SU-DHL-6 (cell line): Measurements from ENCODE around the gene ASPHD1.

Experiments
- H2AFZ ChIP-seq: fragments of 200-600 bp; sonication (generic); 2 replicates; pipeline ENCODE4 v1.6.1; 2014; ENCODE audit warnings: low read depth, mild to moderate bottlenecking, moderate library complexity, mixed read lengths, antibody characterized with exemption, low read length; ENCODE audit not compliant: severe bottlenecking
- H3F3A ChIP-seq: fragments of 200-600 bp; shearing (Covaris generic); 2 replicates; pipeline ENCODE4 v1.6.0; 2016; ENCODE audit warnings: antibody characterized with exemption, mild to moderate bottlenecking; ENCODE audit not compliant: insufficient read depth
- H3K27ac ChIP-seq: fragments of 200-600 bp; sonication (generic); 2 replicates; pipeline ENCODE4 v1.5.1; 2016; ENCODE audit warnings: low read depth, mild to moderate bottlenecking, low read length, moderate library complexity, mixed read lengths
- H3K27me3 ChIP-seq: fragments of 200-600 bp; sonication (generic), shearing (Covaris generic); 2 replicates; pipeline ENCODE4 v1.6.0; 2014; ENCODE audit warnings: mild to moderate bottlenecking, low read length
- H3K36me3 ChIP-seq: fragments of 200-600 bp; sonication (generic); 2 replicates; pipeline ENCODE4 v1.6.1; 2014; ENCODE audit warnings: mild to moderate bottlenecking, low read length, mixed read lengths
- H3K4me2 ChIP-seq: fragments of 300-600, 200-600 bp; shearing (Covaris generic), sonication (generic); 2 replicates; pipeline ENCODE4 v1.6.0; 2014; ENCODE audit warnings: low read length, low read depth, mild to moderate bottlenecking; ENCODE audit not compliant: poor library complexity, severe bottlenecking
- H3K4me3 ChIP-seq: fragments of 200-600 bp; sonication (generic); 2 replicates; pipeline ENCODE4 v1.5.1; 2014; ENCODE audit warnings: antibody characterized with exemption, low read length, mild to moderate bottlenecking, mixed read lengths; ENCODE audit not compliant: insufficient read depth, poor library complexity, severe bottlenecking
- H3K79me2 ChIP-seq: fragments of 200-600 bp; sonication (generic); 2 replicates; pipeline ENCODE4 v1.6.1; 2014; ENCODE audit warnings: mild to moderate bottlenecking, low read length, moderate library complexity; ENCODE audit not compliant: insufficient read depth
- H3K9ac ChIP-seq: fragments of 200-600 bp; sonication (generic); 2 replicates; pipeline ENCODE4 v1.7.0; 2014; ENCODE audit warnings: mild to moderate bottlenecking, low read length
- H3K9me2 ChIP-seq: fragments of 200-600 bp; sonication (generic); replicated peaks from 2 replicates; pipeline ENCODE4 v1.6.1; 2014; ENCODE audit warnings: low read length; ENCODE audit not compliant: insufficient read depth
- H3K9me3 ChIP-seq: fragments of 200-600 bp; sonication (generic); 2 replicates; pipeline ENCODE4 v1.6.1; 2014; ENCODE audit warnings: low read length, mixed read lengths; ENCODE audit not compliant: insufficient read depth
- H4K20me1 ChIP-seq: fragments of 200-600 bp; sonication (generic); 2 replicates; pipeline ENCODE4 v1.6.1; 2014; ENCODE audit warnings: low read depth, mild to moderate bottlenecking, antibody characterized with exemption, low read length, moderate library complexity, mixed read lengths
- CTCF ChIP-seq: fragments of 200-600 bp; sonication (generic); IDR thresholded peaks from one replicate; pipeline ENCODE4 v1.5.1; 2017; ENCODE audit warnings: antibody characterized with exemption, mild to moderate bottlenecking, low read length, moderate library complexity; ENCODE audit not compliant: insufficient read depth, poor library complexity, severe bottlenecking
- EZH2phosphoT487 ChIP-seq: fragments of 200-600 bp; sonication (generic), shearing (Covaris generic); conservative IDR thresholded peaks from 2 replicates; pipeline ENCODE4 v1.6.1; 2018; ENCODE audit warnings: mild to moderate bottlenecking, antibody characterized with exemption, low read length, moderate library complexity, mixed read lengths

Gene ASPHD1

GRCh38 chr16:29858974-29859373, 41.3 kb upstream of the ASPHD1 start:
- Histone ChIP-seq H3K9ac (no peak overlapping the region), H3K36me3 (no peaks in the 10 kb centered on the region), H3K79me2 (no peaks in the 10 kb centered on the region; the same call in 1 of the 2 replicates), H3K27ac (no peak overlapping the region), H3K4me2 (no peak overlapping the region), H3K9me2 (no peaks in the 10 kb centered on the region), H3K4me3 (no peak overlapping the region), H2AFZ (no peak overlapping the region), H3F3A (no peaks in the 10 kb centered on the region), H3K27me3 (no peaks in the 10 kb centered on the region), H3K9me3 (no peaks in the 10 kb centered on the region), H4K20me1 (no peaks in the 10 kb centered on the region)
- TF ChIP-seq CTCF = no peak
- no peak for TF ChIP-seq EZH2phosphoT487

DNA sequence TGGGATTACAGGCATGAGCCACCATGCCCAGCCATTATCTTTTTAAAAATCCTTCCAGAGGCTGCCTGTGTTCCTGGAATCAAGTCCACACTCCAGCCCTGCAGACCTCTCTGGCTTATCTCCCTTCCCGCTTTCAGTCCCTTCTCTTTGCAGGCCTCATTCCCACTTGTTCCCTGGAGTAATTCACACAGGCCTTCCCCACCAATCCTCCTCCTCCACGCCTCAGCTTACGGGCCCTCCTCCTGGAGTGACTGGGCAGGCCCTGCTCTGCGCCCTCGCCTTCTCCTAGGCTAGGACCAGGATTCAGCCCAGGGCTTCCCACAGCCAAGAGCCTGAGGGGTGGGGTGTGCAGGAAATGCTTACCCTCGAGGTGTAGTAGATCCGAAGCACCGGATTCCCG, 40.1 kb upstream of the ASPHD1 start:
- Histone ChIP-seq H4K20me1 (no peaks in the 10 kb centered on the region), H3K9ac (no peak overlapping the region), H3K27me3 (no peaks in the 10 kb centered on the region), H3K4me3 (no peak overlapping the region), H3K36me3 (no peaks in the 10 kb centered on the region), H3K27ac (no peak overlapping the region), H3K9me2 (no peaks in the 10 kb centered on the region), H3K4me2 (no peak overlapping the region), H3K9me3 (no peaks in the 10 kb centered on the region), H3K79me2 (no peaks in the 10 kb centered on the region; the same call in 1 of the 2 replicates), H3F3A (no peaks in the 10 kb centered on the region), H2AFZ (no peak overlapping the region)
- TF ChIP-seq EZH2phosphoT487 = no peak
- no peak for TF ChIP-seq CTCF

DNA sequence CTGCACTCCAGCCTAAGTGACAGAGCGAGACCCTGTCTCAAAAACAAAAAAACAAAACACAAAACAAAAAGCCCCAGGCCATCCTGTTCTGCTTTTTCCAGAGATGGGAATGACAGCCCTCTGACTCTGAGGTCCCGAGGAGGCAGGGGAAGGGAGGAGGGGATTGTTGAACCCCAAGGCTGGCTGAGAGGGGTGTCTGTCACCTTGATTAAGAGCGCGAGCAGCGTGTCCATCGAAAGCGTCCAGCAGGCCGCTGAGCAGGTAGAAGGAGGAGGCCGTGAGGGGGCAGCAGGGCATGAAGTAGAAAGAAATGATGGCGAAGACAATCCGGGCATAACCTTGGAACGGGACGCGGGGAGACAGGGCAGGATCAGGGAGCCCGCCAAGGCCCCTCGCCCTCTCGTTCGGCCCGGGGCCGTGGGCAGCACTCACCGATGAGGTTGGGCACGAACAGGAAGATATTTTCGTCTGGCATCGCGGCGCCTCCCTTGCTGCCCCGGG, 37.9 kb upstream of the ASPHD1 start:
- TF ChIP-seq EZH2phosphoT487 = no peak
- Histone ChIP-seq H3K4me3 (peak overlapping the region; percentile 91), H3K9me2 (no peaks in the 10 kb centered on the region), H4K20me1 (no peaks in the 10 kb centered on the region), H3K4me2 (peak overlapping the region; percentile 67), H2AFZ (peak overlapping the region; percentile 95), H3K79me2 (no peaks in the 10 kb centered on the region; the same call in 1 of the 2 replicates), H3F3A (no peaks in the 10 kb centered on the region), H3K36me3 (no peaks in the 10 kb centered on the region), H3K9ac (peak overlapping the region; percentile 73), H3K27me3 (no peaks in the 10 kb centered on the region), H3K27ac (no peak overlapping the region), H3K9me3 (no peaks in the 10 kb centered on the region)

GRCh38 chr16:29862884-29863668, 37.2 kb upstream of the ASPHD1 start, which contains the start of gene CDIPT:
Gene CDIPT (minus strand): TSS chr16:29863226. CDS start chr16:29862857, 369 bp downstream.
- peak within 1 kb of the TSS; percentile 73 for H3K9ac ChIP-seq
- H2AFZ ChIP-seq = peak within 1 kb of the TSS; percentile 95
- H3K9me3 ChIP-seq = no peaks in the 10 kb centered on the region
- peak within 1 kb of the TSS; percentile 67 for H3K4me2 ChIP-seq
- H3K79me2 ChIP-seq = no peaks in the 10 kb centered on the region; the same call in 1 of the 2 replicates
- no peaks in the 10 kb centered on the region for H3K36me3 ChIP-seq
- H3F3A ChIP-seq = no peaks in the 10 kb centered on the region
- no peaks in the 10 kb centered on the region for H3K9me2 ChIP-seq
- H4K20me1 ChIP-seq = no peaks in the 10 kb centered on the region
- TF ChIP-seq EZH2phosphoT487 (no peak), CTCF (peak; percentile 63)
- peak within 1 kb of the TSS; percentile 76 for H3K27ac ChIP-seq
- H3K4me3 ChIP-seq = peak within 1 kb of the TSS; percentile 91
- H3K27me3 ChIP-seq = no peaks in the 10 kb centered on the region
